Stimulated activated CD4-positive, alpha-beta T cell treated with anti-CD3 and anti-CD28 coated beads, Interleukin-1b, Interleukin-23, amount 100 ng/mL, for 1 hour (primary cell): ENCODE results near the gene SCN8A.
"Not testable (repeated sequence)": the region's sequence is repeated elsewhere in the genome, so short reads cannot be mapped to it uniquely, and the experiment has no call there.

Source experiments
- DNase-seq, 2 donors: peaks; one replicate each; pipeline ENCODE4 v3.0.0-alpha.2; 2020; ENCODE audit warnings: low read depth in 2 of 2

Gene SCN8A

GRCh38 chr12:51766067-51766676, 175.1 kb downstream of the SCN8A start:
- DNase-seq, result no peak

GRCh38 chr12:51771008-51771407, 180.0 kb downstream of the SCN8A start:
- DNase-seq, result no peak

- DNase-seq, result no peak
Measured at GRCh38 chr12:51773145-51773869, 182.3 kb downstream of the SCN8A start.

GRCh38 chr12:51774933-51775332, 183.9 kb downstream of the SCN8A start:
- DNase-seq, result no peak

- DNase-seq, result no peak
Measured at GRCh38 chr12:51777457-51777856, 186.4 kb downstream of the SCN8A start.

GRCh38 chr12:51777973-51778372, 186.9 kb downstream of the SCN8A start:
- DNase-seq, result no peak

GRCh38 chr12:51779876-51780275, 188.8 kb downstream of the SCN8A start:
- no peak for DNase-seq

- no peak for DNase-seq
Measured at GRCh38 chr12:51784688-51785087, 193.7 kb downstream of the SCN8A start.

GRCh38 chr12:51785906-51786305, 194.9 kb downstream of the SCN8A start:
- no peak for DNase-seq

- no peak for DNase-seq
Measured at GRCh38 chr12:51788876-51789275, 197.8 kb downstream of the SCN8A start.

GRCh38 chr12:51792417-51792816, 201.4 kb downstream of the SCN8A start:
- DNase-seq, result no peak

- DNase-seq, result no peak
Measured at GRCh38 chr12:51793201-51793600, 202.2 kb downstream of the SCN8A start.

GRCh38 chr12:51797301-51797700, 206.3 kb downstream of the SCN8A start:
- DNase-seq, result no peak

- not testable (repeated sequence) for DNase-seq
Measured at GRCh38 chr12:51798051-51798450, 207.0 kb downstream of the SCN8A start.

- DNase-seq, result no peak
Measured at GRCh38 chr12:51798501-51798900, 207.5 kb downstream of the SCN8A start.

- no peak for DNase-seq
Measured at GRCh38 chr12:51801027-51801426, 210.0 kb downstream of the SCN8A start.

GRCh38 chr12:51806896-51807295, 215.9 kb downstream of the SCN8A start:
- no peak for DNase-seq

GRCh38 chr12:51809193-51809592, 218.2 kb downstream of the SCN8A start:
- no peak for DNase-seq

GRCh38 chr12:51811203-51812202, 220.5 kb downstream of the SCN8A start:
- DNase-seq, result no peak

- no peak for DNase-seq
Measured at GRCh38 chr12:51812871-51813270, 221.8 kb downstream of the SCN8A start.

GRCh38 chr12:51813931-51814310, 222.9 kb downstream of the SCN8A start:
- DNase-seq, result no peak

- DNase-seq, result peak; percentile 18 to 39
Measured at GRCh38 chr12:51814311-51815088, 223.5 kb downstream of the SCN8A start.
